ENCODE measurements around the gene MRPL55. TPM values are rescaled to one million over a fixed set of nuclear protein-coding genes. Genes with fewer than 3 reads are reported as not detected.

Gene MRPL55
- total and polyA plus RNA-seq, 2 of the 13 experiments (the other 11 are each of a cell fraction or from before 2014, with no cell fraction given), result 58.6 to 92.9 TPM

DNA sequence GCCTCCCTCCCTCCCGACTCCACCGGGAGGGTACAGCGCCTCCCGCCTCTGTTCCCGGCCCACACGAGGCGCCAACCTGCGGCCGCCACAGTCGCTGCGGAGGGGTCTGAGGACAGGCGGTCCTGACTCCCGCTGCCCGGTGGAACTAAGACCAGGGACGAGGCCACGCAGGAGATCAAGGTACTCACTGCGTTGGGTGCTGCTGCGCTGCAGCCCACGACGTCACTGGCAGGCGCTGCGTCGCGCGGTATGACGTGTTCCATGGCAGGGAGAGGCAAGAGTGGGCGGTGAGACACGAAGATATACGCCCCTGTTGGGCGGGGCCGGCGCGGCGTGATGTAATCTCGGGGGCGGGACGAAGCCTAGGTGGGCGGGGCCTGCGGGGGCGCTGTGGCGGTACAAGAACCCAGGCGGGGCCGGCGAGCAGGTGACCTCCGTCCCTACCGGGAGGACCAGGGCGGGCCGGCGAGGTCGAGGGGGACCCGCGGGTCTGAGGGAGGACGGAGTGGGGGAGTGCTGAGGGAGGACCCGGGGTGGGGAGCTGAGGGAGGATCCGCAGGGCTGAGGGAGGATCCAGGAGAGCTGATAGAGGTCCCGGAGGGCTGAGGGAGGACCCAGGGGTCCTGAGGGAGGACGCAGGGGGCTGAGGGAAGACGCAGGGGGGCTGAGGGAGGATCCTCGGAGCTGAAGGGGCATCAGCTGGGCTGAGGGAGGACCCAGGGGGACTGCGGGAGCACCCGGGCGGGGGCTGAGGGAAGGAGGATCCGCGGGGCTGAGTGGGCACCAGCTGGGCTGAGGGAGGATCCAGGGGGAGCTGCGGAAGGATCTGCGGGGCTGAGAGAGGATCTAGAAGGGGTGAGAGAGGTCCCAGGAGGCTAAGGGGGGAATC, at the start of gene MRPL55 (continued):
- TF ChIP-seq, protein P1, sequence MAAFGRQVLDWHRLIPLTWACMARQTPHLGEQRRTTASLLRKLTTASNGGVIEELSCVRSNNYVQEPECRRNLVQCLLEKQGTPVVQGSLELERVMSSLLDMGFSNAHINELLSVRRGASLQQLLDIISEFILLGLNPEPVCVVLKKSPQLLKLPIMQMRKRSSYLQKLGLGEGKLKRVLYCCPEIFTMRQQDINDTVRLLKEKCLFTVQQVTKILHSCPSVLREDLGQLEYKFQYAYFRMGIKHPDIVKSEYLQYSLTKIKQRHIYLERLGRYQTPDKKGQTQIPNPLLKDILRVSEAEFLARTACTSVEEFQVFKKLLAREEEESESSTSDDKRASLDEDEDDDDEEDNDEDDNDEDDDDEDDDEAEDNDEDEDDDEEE (CRISPR knock-in tag; IDR thresholded peaks at IDR 0.05), result 0 out of 2 replicates have a peak, but pooled peaks have one; percentile 2
- TF ChIP-seq SRSF1 (optimal IDR thresholded peaks at IDR 0.05; ENCODE audit: low read depth, low read length), result no peak
- TF ChIP-seq NFAT5 (CRISPR knock-in tag; IDR thresholded peaks at IDR 0.05), result no peak
- TF ChIP-seq ZNF773 (CRISPR knock-in tag; IDR thresholded peaks at IDR 0.05; ENCODE audit: borderline replicate concordance), result 0 out of 2 replicates have a peak, but pooled peaks have one; percentile 22
- peak; percentile 82; the same call in 1 of the 2 replicates for TF ChIP-seq BORCS8-MEF2B (CRISPR knock-in tag; IDR thresholded peaks at IDR 0.05)
- peak; percentile 93; the same call in 1 of the 2 replicates for TF ChIP-seq ZNF138 (CRISPR knock-in tag; IDR thresholded peaks at IDR 0.05; ENCODE audit: low read depth)
- TF ChIP-seq NFKBIZ (CRISPR knock-in tag; IDR thresholded peaks at IDR 0.05), result no peak; the same call in 1 of the 2 replicates
- no peak for TF ChIP-seq NFIC (IDR thresholded peaks at IDR 0.05; ENCODE audit: low read length)
- TF ChIP-seq, protein P2, sequence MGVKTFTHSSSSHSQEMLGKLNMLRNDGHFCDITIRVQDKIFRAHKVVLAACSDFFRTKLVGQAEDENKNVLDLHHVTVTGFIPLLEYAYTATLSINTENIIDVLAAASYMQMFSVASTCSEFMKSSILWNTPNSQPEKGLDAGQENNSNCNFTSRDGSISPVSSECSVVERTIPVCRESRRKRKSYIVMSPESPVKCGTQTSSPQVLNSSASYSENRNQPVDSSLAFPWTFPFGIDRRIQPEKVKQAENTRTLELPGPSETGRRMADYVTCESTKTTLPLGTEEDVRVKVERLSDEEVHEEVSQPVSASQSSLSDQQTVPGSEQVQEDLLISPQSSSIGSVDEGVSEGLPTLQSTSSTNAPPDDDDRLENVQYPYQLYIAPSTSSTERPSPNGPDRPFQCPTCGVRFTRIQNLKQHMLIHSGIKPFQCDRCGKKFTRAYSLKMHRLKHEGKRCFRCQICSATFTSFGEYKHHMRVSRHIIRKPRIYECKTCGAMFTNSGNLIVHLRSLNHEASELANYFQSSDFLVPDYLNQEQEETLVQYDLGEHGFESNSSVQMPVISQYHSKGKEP (CRISPR knock-in tag; IDR thresholded peaks at IDR 0.05), result no peak
- peak; percentile 78 for TF ChIP-seq MED13 (CRISPR knock-in tag; IDR thresholded peaks at IDR 0.05)
- TF ChIP-seq ZNF570 (CRISPR knock-in tag; IDR thresholded peaks at IDR 0.05; ENCODE audit: borderline replicate concordance), result no peak
- TF ChIP-seq ZNF572 (CRISPR knock-in tag; IDR thresholded peaks at IDR 0.05), result peak; percentile 91; the same call in 1 of the 2 replicates
- TF ChIP-seq, protein P3, sequence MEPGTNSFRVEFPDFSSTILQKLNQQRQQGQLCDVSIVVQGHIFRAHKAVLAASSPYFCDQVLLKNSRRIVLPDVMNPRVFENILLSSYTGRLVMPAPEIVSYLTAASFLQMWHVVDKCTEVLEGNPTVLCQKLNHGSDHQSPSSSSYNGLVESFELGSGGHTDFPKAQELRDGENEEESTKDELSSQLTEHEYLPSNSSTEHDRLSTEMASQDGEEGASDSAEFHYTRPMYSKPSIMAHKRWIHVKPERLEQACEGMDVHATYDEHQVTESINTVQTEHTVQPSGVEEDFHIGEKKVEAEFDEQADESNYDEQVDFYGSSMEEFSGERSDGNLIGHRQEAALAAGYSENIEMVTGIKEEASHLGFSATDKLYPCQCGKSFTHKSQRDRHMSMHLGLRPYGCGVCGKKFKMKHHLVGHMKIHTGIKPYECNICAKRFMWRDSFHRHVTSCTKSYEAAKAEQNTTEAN (CRISPR knock-in tag; conservative IDR thresholded peaks at IDR 0.05), result peak; percentile 61; the same call in 1 of the 2 replicates
- TF ChIP-seq KDM6A (CRISPR knock-in tag; IDR thresholded peaks at IDR 0.05; ENCODE audit: low read depth), result peak; percentile 17; the same call in 1 of the 2 replicates
- peak; percentile 96 for TF ChIP-seq HNF1B (CRISPR knock-in tag; IDR thresholded peaks at IDR 0.05)
- TF ChIP-seq PTBP1 (IDR thresholded peaks at IDR 0.05; ENCODE audit: low read depth, low read length, poor library complexity, severe bottlenecking), result no peak
- TF ChIP-seq AGO2 (optimal IDR thresholded peaks at IDR 0.05; ENCODE audit: low read depth, low read length), result peak; percentile 32
- no peak for TF ChIP-seq MTA3 (CRISPR knock-in tag; IDR thresholded peaks at IDR 0.05)

Data from HepG2 (cell line).